IMR-90 (cell line): ENCODE measurements around the gene SNX30. TPM values are rescaled to one million over a fixed set of nuclear protein-coding genes. Genes with fewer than 3 reads are reported as not detected.

Experiments used
- ATAC-seq: fragments of 200-7000 bp; cut with Tn5 transposase; 2 replicates; pipeline ENCODE4 v1.9.1; 2020; ENCODE audit warnings: low read depth, mild to moderate bottlenecking, moderate library complexity
- BruUV-seq: library from RNA; stranded (reverse); fragments of 400-500 nt; replicated peaks from 2 replicates; lab custom pipeline; 2021; lab: Mats Ljungman, UMichigan
- CTCF ChIA-PET: fragments of 300-600 bp; formaldehyde crosslinking; extraction: SDS; loops from one replicate; lab custom pipeline; 2021; ENCODE audit warnings: antibody characterized with exemption; lab: Yijun Ruan, JAX
- POLR2A ChIA-PET: fragments of 300-600 bp; sonication (Branson Sonifier 250); formaldehyde crosslinking; loops from one replicate; lab custom pipeline; 2022; ENCODE audit warnings: antibody characterized with exemption; ENCODE audit not compliant: unreplicated experiment; lab: Charles Lee
- DNase-seq: peaks from one replicate; pipeline ENCODE4 v3.0.0; 2013
- H2AFZ ChIP-seq: replicated peaks from 2 replicates; pipeline ENCODE3; 2013; ENCODE audit warnings: low read length, mild to moderate bottlenecking; ENCODE audit not compliant: poor library complexity
- H2AK5ac ChIP-seq: 2 replicates; pipeline ENCODE4 v1.6.1; 2013; ENCODE audit warnings: low read depth, low read length, inconsistent platforms
- H2AK9ac ChIP-seq: replicated peaks from 2 replicates; pipeline ENCODE3; 2013; ENCODE audit warnings: mild to moderate bottlenecking, low read depth, low read length, moderate library complexity; ENCODE audit not compliant: poor library complexity
- H2BK120ac ChIP-seq: 2 replicates; pipeline ENCODE4 v1.6.1; 2013; ENCODE audit warnings: low read depth, low read length, inconsistent platforms
- H2BK15ac ChIP-seq: 3 replicates; pipeline ENCODE4 v1.6.1; 2013; ENCODE audit warnings: low read depth, low read length, inconsistent platforms
- H2BK20ac ChIP-seq: 2 replicates; pipeline ENCODE4 v1.6.1; 2013; ENCODE audit warnings: low read depth, mild to moderate bottlenecking, inconsistent platforms, low read length, moderate library complexity
- H2BK5ac ChIP-seq: 2 replicates; pipeline ENCODE4 v1.6.1; 2013; ENCODE audit warnings: mild to moderate bottlenecking, low read depth, low read length, inconsistent platforms; ENCODE audit not compliant: poor library complexity, severe bottlenecking
- H3K14ac ChIP-seq: replicated peaks from 2 replicates; pipeline ENCODE4 v1.6.1; 2013; ENCODE audit warnings: low read depth, low read length, inconsistent platforms
- H3K18ac ChIP-seq: 2 replicates; pipeline ENCODE4 v1.6.1; 2013; ENCODE audit warnings: low read depth, low read length, control low read depth
- H3K23ac ChIP-seq: 2 replicates; pipeline ENCODE4 v1.6.1; 2013; ENCODE audit warnings: low read depth, low read length, inconsistent platforms
- H3K27ac ChIP-seq: 2 replicates; pipeline ENCODE4 v1.5.1; 2013; ENCODE audit warnings: mild to moderate bottlenecking, control low read depth, low read length; ENCODE audit not compliant: insufficient read depth
- H3K27me3 ChIP-seq: 2 replicates; pipeline ENCODE4 v1.6.1; 2013; ENCODE audit warnings: low read length; ENCODE audit not compliant: control insufficient read depth, insufficient read depth
- H3K36me3 ChIP-seq: 2 replicates; pipeline ENCODE4 v1.6.1; 2013; ENCODE audit warnings: low read length, mixed read lengths; ENCODE audit not compliant: control insufficient read depth, insufficient read depth
- H3K4ac ChIP-seq: 2 replicates; pipeline ENCODE4 v1.6.1; 2013; ENCODE audit warnings: low read depth, low read length, inconsistent platforms
- H3K4me1 ChIP-seq: 2 replicates; pipeline ENCODE4 v1.6.1; 2013; ENCODE audit warnings: low read length, mixed read lengths; ENCODE audit not compliant: control insufficient read depth, insufficient read depth
- H3K4me2 ChIP-seq: 2 replicates; pipeline ENCODE4 v1.6.1; 2013; ENCODE audit warnings: low read depth, mild to moderate bottlenecking, control low read depth, low read length, moderate library complexity
- H3K4me3 ChIP-seq: 2 replicates; pipeline ENCODE4 v1.5.1; 2013; ENCODE audit warnings: low read depth, mild to moderate bottlenecking, control low read depth, low read length, moderate library complexity; ENCODE audit not compliant: insufficient read depth
- H3K56ac ChIP-seq: 2 replicates; pipeline ENCODE4 v1.6.1; 2013; ENCODE audit warnings: low read length, inconsistent platforms; ENCODE audit not compliant: insufficient read depth; ENCODE audit errors: extremely low read depth
- H3K79me1 ChIP-seq, 2 experiments: 2 replicates each; pipeline ENCODE4 v1.6.1; 2013; ENCODE audit warnings: low read length in 2 of 2, inconsistent platforms in 1 of 2, low read depth in 1 of 2
- H3K9ac ChIP-seq: 2 replicates; pipeline ENCODE4 v1.6.1; 2013; ENCODE audit warnings: low read depth, low read length, control low read depth
- H3K9me1 ChIP-seq: 2 replicates; pipeline ENCODE4 v1.6.1; 2013; ENCODE audit warnings: low read length, inconsistent platforms; ENCODE audit not compliant: insufficient read depth
- H3K9me3 ChIP-seq: 2 replicates; pipeline ENCODE4 v1.6.1; 2013; ENCODE audit warnings: low read length; ENCODE audit not compliant: control insufficient read depth, insufficient read depth
- H4K20me1 ChIP-seq: 2 replicates; pipeline ENCODE4 v1.6.1; 2013; ENCODE audit warnings: low read length, inconsistent platforms; ENCODE audit not compliant: insufficient read depth
- H4K5ac ChIP-seq: 2 replicates; pipeline ENCODE4 v1.6.1; 2013; ENCODE audit warnings: mild to moderate bottlenecking, low read depth, low read length, control low read depth
- H4K8ac ChIP-seq, 2 experiments: 2 replicates each; pipeline ENCODE4 v1.6.1; 2013; ENCODE audit warnings: low read depth in 2 of 2, low read length in 2 of 2, control low read depth in 1 of 2, inconsistent platforms in 1 of 2
- H4K91ac ChIP-seq: 2 replicates; pipeline ENCODE4 v1.6.1; 2013; ENCODE audit warnings: low read depth, low read length, inconsistent platforms; ENCODE audit not compliant: insufficient read depth
- MAFK ChIP-seq: IDR thresholded peaks from 2 replicates; pipeline ENCODE4 v1.6.1; 2012; ENCODE audit warnings: low read depth, low read length, improper control_type of control experiment
- WGBS, 2 experiments: methylation state at CpG; one replicate each; pipeline versions ENCODE4 v1.1.5 to v1.1.7; 2013; ENCODE audit warnings: missing lambda C conversion rate in 2 of 2; ENCODE audit not compliant: insufficient read length in 1 of 2; ENCODE audit errors: extremely low coverage in 2 of 2; 5-methylcytosine and 5-hydroxymethylcytosine counted together
- dilution Hi-C: fragments of 300-500 bp; cut with HindIII; formaldehyde crosslinking; loops from one replicate; pipeline ENCODE4 v1.14.3; 2018; ENCODE audit warnings: low sequenced_read_pairs; ENCODE audit not compliant: unreplicated experiment
- in situ Hi-C: fragments of 300-500 bp; cut with MboI; formaldehyde crosslinking; loops from 3 replicates; pipeline ENCODE4 v1.14.3; 2019; ENCODE audit warnings: low sequenced_read_pairs, inconsistent platforms, mixed read lengths
- intact Hi-C: fragments of 100-400 bp; cut with micrococcal nuclease; formaldehyde crosslinking; loops from 2 replicates; pipeline ENCODE4 v1.10.0; 2022
- polyA plus RNA-seq, 3 experiments: library from polyadenylated mRNA; depleted of rRNA; stranded (reverse); fragments of >200 nt; gene quantifications; 2 replicates each; pipeline ENCODE4 v1.2.3, GENCODE V29; 2012; ENCODE audit warnings: low replicate concordance in 1 of 3
- total RNA-seq: library from RNA; depleted of rRNA; stranded (reverse); fragments of >200 nt; gene quantifications from 2 replicates; pipeline ENCODE4 v1.2.3, GENCODE V29; 2012

SNX30 gene
- total and polyA plus RNA-seq, 2 of the 4 experiments (the other 2 are of a cell fraction): 8.0 to 18.8 TPM

GRCh38 chr9:112850840-112851239 is 100.3 kb downstream of the SNX30 start:
- POLR2A ChIA-PET: no interaction called here
- intact Hi-C loops (no loop called here), dilution Hi-C loops (no loop called here), in situ Hi-C loops (no loop called here)
- H2BK5ac ChIP-seq: no peak overlapping the region
- no peak for TF ChIP-seq MAFK
- H3K14ac ChIP-seq: no peak overlapping the region
- ATAC-seq (no peak), DNase-seq (no peak)
- H3K4ac ChIP-seq: no peak overlapping the region
- no peak overlapping the region for H3K4me2 ChIP-seq
- no peak overlapping the region for H3K18ac ChIP-seq
- H3K27ac ChIP-seq: no peak overlapping the region
- H4K8ac ChIP-seq: no peak overlapping the region
- no peak overlapping the region for H2BK120ac ChIP-seq
- H4K91ac ChIP-seq: no peak overlapping the region
- CTCF ChIA-PET: interaction anchor here (0.6 kb wide), 1 partner anchor 92 kb away, joined by 4 read pairs; no protein-coding TSS in a partner anchor
- H2AFZ ChIP-seq: no peak overlapping the region
- peaks cover 8% of the 10 kb centered on the region; the same call in 1 of the 2 replicates for H3K9me1 ChIP-seq
- no TSS peak for BruUV-seq
- H2AK9ac ChIP-seq: no peak overlapping the region
- H2BK15ac ChIP-seq: no peak overlapping the region
- 0 out of 4 replicates have a peak, but pooled peaks cover 0 to 3% of the 10 kb centered on the region in 2 experiments for H3K79me1 ChIP-seq
- H3K4me3 ChIP-seq: no peak overlapping the region
- H4K5ac ChIP-seq: no peak overlapping the region
- no peak overlapping the region for H2BK20ac ChIP-seq
- H3K36me3 ChIP-seq: peaks cover 15% of the 10 kb centered on the region
- no peaks in the 10 kb centered on the region for H3K9me3 ChIP-seq
- peaks cover 14% of the 10 kb centered on the region for H4K20me1 ChIP-seq
- H3K23ac ChIP-seq: no peak overlapping the region
- WGBS, 2 experiments: no CpG with 5 or more reads among the region's 6 CpGs
- H2AK5ac ChIP-seq: no peak overlapping the region
- H3K9ac ChIP-seq: no peak overlapping the region
- peaks cover 6% of the 10 kb centered on the region for H3K4me1 ChIP-seq
- no peak overlapping the region for H3K56ac ChIP-seq
- no peaks in the 10 kb centered on the region for H3K27me3 ChIP-seq
